PFSK-1 (cell line): ENCODE results near the gene MED12.

Experiments
- POLR2AphosphoS5 ChIP-seq: IDR thresholded peaks from 2 replicates; pipeline ENCODE4 v1.6.1; 2012; ENCODE audit warnings: low read depth, mild to moderate bottlenecking, control low read depth, low read length, moderate library complexity
- SIN3A ChIP-seq: IDR thresholded peaks from 2 replicates; pipeline ENCODE4 v1.6.1; 2012; ENCODE audit warnings: mild to moderate bottlenecking, low read length, moderate library complexity, borderline replicate concordance; ENCODE audit not compliant: insufficient read depth
- TAF1 ChIP-seq: IDR thresholded peaks from 2 replicates; pipeline ENCODE4 v1.6.1; 2012; ENCODE audit warnings: low read length, control low read depth, borderline replicate concordance; ENCODE audit not compliant: insufficient read depth
- TF ChIP-seq, protein P1 (sequence below), 2 experiments: IDR thresholded peaks; 2 replicates each; pipeline versions ENCODE4 v1.6.1 to v1.8.0; 2011 to 2012; ENCODE audit warnings: low read depth in 2 of 2, low read length in 2 of 2, control low read depth in 1 of 2, inconsistent platforms in 1 of 2, mild to moderate bottlenecking in 1 of 2, moderate library complexity in 1 of 2; ENCODE audit not compliant: insufficient read depth in 1 of 2

GRCh38 chrX:71128915-71129765 lies 10.7 kb downstream of the MED12 start:
- TF ChIP-seq POLR2AphosphoS5 (no peak), SIN3A (no peak), TAF1 (no peak)
- TF ChIP-seq, protein P1, sequence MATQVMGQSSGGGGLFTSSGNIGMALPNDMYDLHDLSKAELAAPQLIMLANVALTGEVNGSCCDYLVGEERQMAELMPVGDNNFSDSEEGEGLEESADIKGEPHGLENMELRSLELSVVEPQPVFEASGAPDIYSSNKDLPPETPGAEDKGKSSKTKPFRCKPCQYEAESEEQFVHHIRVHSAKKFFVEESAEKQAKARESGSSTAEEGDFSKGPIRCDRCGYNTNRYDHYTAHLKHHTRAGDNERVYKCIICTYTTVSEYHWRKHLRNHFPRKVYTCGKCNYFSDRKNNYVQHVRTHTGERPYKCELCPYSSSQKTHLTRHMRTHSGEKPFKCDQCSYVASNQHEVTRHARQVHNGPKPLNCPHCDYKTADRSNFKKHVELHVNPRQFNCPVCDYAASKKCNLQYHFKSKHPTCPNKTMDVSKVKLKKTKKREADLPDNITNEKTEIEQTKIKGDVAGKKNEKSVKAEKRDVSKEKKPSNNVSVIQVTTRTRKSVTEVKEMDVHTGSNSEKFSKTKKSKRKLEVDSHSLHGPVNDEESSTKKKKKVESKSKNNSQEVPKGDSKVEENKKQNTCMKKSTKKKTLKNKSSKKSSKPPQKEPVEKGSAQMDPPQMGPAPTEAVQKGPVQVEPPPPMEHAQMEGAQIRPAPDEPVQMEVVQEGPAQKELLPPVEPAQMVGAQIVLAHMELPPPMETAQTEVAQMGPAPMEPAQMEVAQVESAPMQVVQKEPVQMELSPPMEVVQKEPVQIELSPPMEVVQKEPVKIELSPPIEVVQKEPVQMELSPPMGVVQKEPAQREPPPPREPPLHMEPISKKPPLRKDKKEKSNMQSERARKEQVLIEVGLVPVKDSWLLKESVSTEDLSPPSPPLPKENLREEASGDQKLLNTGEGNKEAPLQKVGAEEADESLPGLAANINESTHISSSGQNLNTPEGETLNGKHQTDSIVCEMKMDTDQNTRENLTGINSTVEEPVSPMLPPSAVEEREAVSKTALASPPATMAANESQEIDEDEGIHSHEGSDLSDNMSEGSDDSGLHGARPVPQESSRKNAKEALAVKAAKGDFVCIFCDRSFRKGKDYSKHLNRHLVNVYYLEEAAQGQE (IDR thresholded peaks at IDR 0.05; ENCODE audit: insufficient read depth in 1 of 2, low read depth in 2 of 2, low read length in 2 of 2): no peak
